Osteocyte (in vitro differentiated cells): Measurements from ENCODE around the gene RRP1. TPM values are rescaled to one million over a fixed set of nuclear protein-coding genes. Genes with fewer than 3 reads are reported as not detected.

ENCODE experiments used
- DNase-seq: peaks from one replicate; pipeline ENCODE4 v3.0.0; 2021; ENCODE audit warnings: mixed read lengths; ENCODE audit not compliant: unreplicated experiment; ENCODE audit errors: extremely low spot score
- H3K27ac Mint-ChIP-seq: one replicate; pipeline ENCODE4 v1.8.0; 2021; ENCODE audit warnings: mild to moderate bottlenecking, mixed read lengths; ENCODE audit not compliant: unreplicated experiment
- H3K27me3 Mint-ChIP-seq: one replicate; pipeline ENCODE4 v1.8.0; 2021; ENCODE audit warnings: mixed read lengths; ENCODE audit not compliant: unreplicated experiment
- H3K36me3 Mint-ChIP-seq: one replicate; pipeline ENCODE4 v1.8.0; 2021; ENCODE audit warnings: mixed read lengths; ENCODE audit not compliant: unreplicated experiment
- H3K4me1 Mint-ChIP-seq: one replicate; pipeline ENCODE4 v1.8.0; 2021; ENCODE audit warnings: mixed read lengths; ENCODE audit not compliant: unreplicated experiment
- H3K4me3 Mint-ChIP-seq: one replicate; pipeline ENCODE4 v1.8.0; 2021; ENCODE audit warnings: mild to moderate bottlenecking, moderate library complexity, mixed read lengths; ENCODE audit not compliant: unreplicated experiment
- H3K9me3 Mint-ChIP-seq: one replicate; pipeline ENCODE4 v1.8.0; 2021; ENCODE audit warnings: mixed read lengths; ENCODE audit not compliant: unreplicated experiment
- CTCF ChIP-seq: fragments of 200-600 bp; sonication (generic); IDR thresholded peaks from 2 replicates; pipeline ENCODE4 v1.5.0; 2021; ENCODE audit warnings: antibody characterized with exemption, mild to moderate bottlenecking, moderate library complexity
- total RNA-seq: library from RNA; stranded (reverse); gene quantifications from 2 replicates; pipeline ENCODE4 v1.2.1, GENCODE V29; 2021

Gene RRP1
- total RNA-seq, 1 donor from 2014 or later, result 22.8 TPM

- no peak overlapping the region for H3K4me3 Mint-ChIP-seq
- TF ChIP-seq CTCF, result no peak
- no peaks in the 10 kb centered on the region for H3K4me1 Mint-ChIP-seq
- DNase-seq, result no peak
- H3K27me3 Mint-ChIP-seq, result no peaks in the 10 kb centered on the region
- peaks cover 59% of the 10 kb centered on the region for H3K36me3 Mint-ChIP-seq
- H3K9me3 Mint-ChIP-seq, result no peaks in the 10 kb centered on the region
- H3K27ac Mint-ChIP-seq, result no peak overlapping the region
These were observed 10.0 kb downstream of the RRP1 start for GRCh38 chr21:43799301-43799840.

GRCh38 chr21:43800124-43800523 lies 10.7 kb downstream of the RRP1 start:
- TF ChIP-seq CTCF, result no peak
- H3K9me3 Mint-ChIP-seq, result no peaks in the 10 kb centered on the region
- peaks cover 56% of the 10 kb centered on the region for H3K36me3 Mint-ChIP-seq
- no peak overlapping the region for H3K4me3 Mint-ChIP-seq
- H3K4me1 Mint-ChIP-seq, result no peaks in the 10 kb centered on the region
- no peaks in the 10 kb centered on the region for H3K27me3 Mint-ChIP-seq
- no peak for DNase-seq
- no peak overlapping the region for H3K27ac Mint-ChIP-seq

- TF ChIP-seq CTCF, result no peak
- no peak overlapping the region for H3K4me3 Mint-ChIP-seq
- H3K4me1 Mint-ChIP-seq, result no peaks in the 10 kb centered on the region
- H3K36me3 Mint-ChIP-seq, result peaks cover 55% of the 10 kb centered on the region
- H3K9me3 Mint-ChIP-seq, result no peaks in the 10 kb centered on the region
- DNase-seq, result no peak
- H3K27me3 Mint-ChIP-seq, result no peaks in the 10 kb centered on the region
- H3K27ac Mint-ChIP-seq, result no peak overlapping the region
These were observed 11.2 kb downstream of the RRP1 start for GRCh38 chr21:43800566-43800965.

GRCh38 chr21:43801006-43801783 lies 11.8 kb downstream of the RRP1 start:
- no peaks in the 10 kb centered on the region for H3K4me1 Mint-ChIP-seq
- no peaks in the 10 kb centered on the region for H3K27me3 Mint-ChIP-seq
- peaks cover 50% of the 10 kb centered on the region for H3K36me3 Mint-ChIP-seq
- H3K4me3 Mint-ChIP-seq, result no peak overlapping the region
- no peak for DNase-seq
- H3K9me3 Mint-ChIP-seq, result no peaks in the 10 kb centered on the region
- H3K27ac Mint-ChIP-seq, result no peak overlapping the region
- TF ChIP-seq CTCF, result no peak

- Mint-ChIP-seq H3K9me3 (no peaks in the 10 kb centered on the region), H3K4me1 (no peaks in the 10 kb centered on the region), H3K27ac (no peak overlapping the region), H3K4me3 (no peak overlapping the region), H3K27me3 (no peaks in the 10 kb centered on the region), H3K36me3 (peaks cover 36% of the 10 kb centered on the region)
- TF ChIP-seq CTCF, result no peak
- no peak for DNase-seq
These were observed 13.4 kb downstream of the RRP1 start for GRCh38 chr21:43802713-43803313.
